Measurements from ENCODE around the gene DCPS.

DNA sequence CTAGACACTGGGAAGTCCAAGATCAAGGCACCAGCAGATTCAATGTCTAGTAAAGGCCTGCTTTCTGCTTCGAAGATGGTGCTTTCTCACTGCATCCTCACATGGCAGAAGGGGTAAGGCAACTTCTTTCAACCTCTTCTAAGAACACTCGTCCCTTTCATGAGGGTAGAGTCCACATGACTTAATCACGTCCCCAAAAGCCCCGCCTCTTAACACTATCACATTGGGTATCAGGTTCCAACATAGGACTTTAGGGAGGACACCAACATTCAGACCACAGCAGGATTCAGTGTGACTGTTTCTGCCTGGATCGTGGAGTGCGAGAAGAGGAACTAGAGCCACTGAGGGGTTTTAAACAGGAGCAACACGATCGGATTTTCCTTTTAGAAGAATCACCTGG lies 24.7 kb upstream of the DCPS start:
- TF ChIP-seq CTCF (conservative IDR thresholded peaks at IDR 0.05 in 1 of 2, IDR thresholded peaks at IDR 0.05 in 1 of 2; ENCODE audit: extremely low read depth in 1 of 2, insufficient read depth in 1 of 2, low read depth in 1 of 2, low read length in 2 of 2) = no peak
- TF ChIP-seq EZH2 (IDR thresholded peaks at IDR 0.05; ENCODE audit: borderline replicate concordance, low read length) = no peak

Data from mammary epithelial cell (primary cell).